SK-N-SH (cell line): ENCODE data around the gene OR10G7.

Source experiments
- EP300 ChIP-seq, 2 experiments: IDR thresholded peaks; 2 replicates each; pipeline versions ENCODE4 v1.4.0 to v1.6.1; 2012; ENCODE audit warnings: borderline replicate concordance in 1 of 2, low read depth in 1 of 2, low read length in 1 of 2
- EZH2phosphoT487 ChIP-seq: fragments of 200-600 bp; sonication (generic); IDR thresholded peaks from 2 replicates; pipeline ENCODE4 v1.6.1; 2017; ENCODE audit warnings: low read depth, mixed run types, mild to moderate bottlenecking, antibody characterized with exemption, moderate library complexity, borderline replicate concordance
- GATA2 ChIP-seq: sonication (generic); formaldehyde crosslinking; IDR thresholded peaks from 2 replicates; pipeline ENCODE4 v1.5.0; 2020; ENCODE audit warnings: mild to moderate bottlenecking, missing genetic modification reagents
- JUND ChIP-seq: IDR thresholded peaks from 2 replicates; pipeline ENCODE4 v1.4.0; 2012
- NFIC ChIP-seq: IDR thresholded peaks from 2 replicates; pipeline ENCODE4 v1.4.0; 2012; ENCODE audit warnings: borderline replicate concordance
- RAD21 ChIP-seq: IDR thresholded peaks from 2 replicates; pipeline ENCODE4 v1.6.1; 2012; ENCODE audit warnings: mild to moderate bottlenecking, low read length
- SIN3A ChIP-seq: IDR thresholded peaks from 2 replicates; pipeline ENCODE4 v1.6.1; 2012; ENCODE audit warnings: low read depth, mild to moderate bottlenecking, low read length, moderate library complexity, borderline replicate concordance
- SMC3 ChIP-seq: IDR thresholded peaks from 2 replicates; pipeline ENCODE4 v1.6.1; 2012; ENCODE audit warnings: low read depth, low read length, improper control_type of control experiment
- YY1 ChIP-seq: IDR thresholded peaks from 2 replicates; pipeline ENCODE4 v1.4.0; 2012; ENCODE audit warnings: low read depth, mild to moderate bottlenecking
- TF ChIP-seq, protein P1 (sequence below): IDR thresholded peaks from 2 replicates; pipeline ENCODE4 v1.6.1; 2012; ENCODE audit warnings: mild to moderate bottlenecking, low read depth, low read length, moderate library complexity
- TF ChIP-seq, protein P2 (sequence below): fragments of 200-600 bp; sonication (generic); IDR thresholded peaks from 2 replicates; pipeline ENCODE4 v1.6.1; 2017; ENCODE audit warnings: antibody characterized with exemption, mild to moderate bottlenecking, moderate library complexity
- TF ChIP-seq, protein P3 (sequence below): fragments of 150-350 bp; IDR thresholded peaks from 2 replicates; pipeline ENCODE4 v1.6.1; 2017; ENCODE audit warnings: antibody characterized with exemption, low read length, low read depth, borderline replicate concordance
- TF ChIP-seq, protein P4 (sequence below): IDR thresholded peaks from 2 replicates; pipeline ENCODE4 v1.4.0; 2012; ENCODE audit warnings: low read depth, borderline replicate concordance

DNA sequence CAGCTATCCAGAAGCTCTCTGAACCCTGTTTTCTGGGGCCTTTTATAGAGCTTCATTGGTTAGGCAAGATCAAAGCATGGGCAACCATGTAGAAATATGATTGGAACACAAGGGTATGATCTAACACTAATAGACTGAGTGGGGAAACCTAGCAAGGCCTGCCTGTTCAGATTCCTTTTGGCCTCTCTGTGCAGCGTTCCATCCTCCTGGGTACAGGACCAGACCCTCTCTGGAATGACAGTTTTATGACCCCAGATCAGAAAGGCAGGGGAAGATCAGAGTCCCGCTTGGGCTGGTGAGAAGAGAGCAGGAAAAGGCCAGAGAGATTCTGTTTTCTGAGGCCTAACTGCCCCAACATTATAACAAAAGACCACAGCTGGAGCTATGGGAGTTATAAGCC, 37.5 kb upstream of the OR10G7 start:
- no peak for TF ChIP-seq RAD21
- no peak for TF ChIP-seq SIN3A
- TF ChIP-seq NFIC = no peak
- TF ChIP-seq, protein P1, sequence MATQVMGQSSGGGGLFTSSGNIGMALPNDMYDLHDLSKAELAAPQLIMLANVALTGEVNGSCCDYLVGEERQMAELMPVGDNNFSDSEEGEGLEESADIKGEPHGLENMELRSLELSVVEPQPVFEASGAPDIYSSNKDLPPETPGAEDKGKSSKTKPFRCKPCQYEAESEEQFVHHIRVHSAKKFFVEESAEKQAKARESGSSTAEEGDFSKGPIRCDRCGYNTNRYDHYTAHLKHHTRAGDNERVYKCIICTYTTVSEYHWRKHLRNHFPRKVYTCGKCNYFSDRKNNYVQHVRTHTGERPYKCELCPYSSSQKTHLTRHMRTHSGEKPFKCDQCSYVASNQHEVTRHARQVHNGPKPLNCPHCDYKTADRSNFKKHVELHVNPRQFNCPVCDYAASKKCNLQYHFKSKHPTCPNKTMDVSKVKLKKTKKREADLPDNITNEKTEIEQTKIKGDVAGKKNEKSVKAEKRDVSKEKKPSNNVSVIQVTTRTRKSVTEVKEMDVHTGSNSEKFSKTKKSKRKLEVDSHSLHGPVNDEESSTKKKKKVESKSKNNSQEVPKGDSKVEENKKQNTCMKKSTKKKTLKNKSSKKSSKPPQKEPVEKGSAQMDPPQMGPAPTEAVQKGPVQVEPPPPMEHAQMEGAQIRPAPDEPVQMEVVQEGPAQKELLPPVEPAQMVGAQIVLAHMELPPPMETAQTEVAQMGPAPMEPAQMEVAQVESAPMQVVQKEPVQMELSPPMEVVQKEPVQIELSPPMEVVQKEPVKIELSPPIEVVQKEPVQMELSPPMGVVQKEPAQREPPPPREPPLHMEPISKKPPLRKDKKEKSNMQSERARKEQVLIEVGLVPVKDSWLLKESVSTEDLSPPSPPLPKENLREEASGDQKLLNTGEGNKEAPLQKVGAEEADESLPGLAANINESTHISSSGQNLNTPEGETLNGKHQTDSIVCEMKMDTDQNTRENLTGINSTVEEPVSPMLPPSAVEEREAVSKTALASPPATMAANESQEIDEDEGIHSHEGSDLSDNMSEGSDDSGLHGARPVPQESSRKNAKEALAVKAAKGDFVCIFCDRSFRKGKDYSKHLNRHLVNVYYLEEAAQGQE = no peak
- TF ChIP-seq EZH2phosphoT487 = no peak
- TF ChIP-seq SMC3 = no peak
- TF ChIP-seq, protein P2, sequence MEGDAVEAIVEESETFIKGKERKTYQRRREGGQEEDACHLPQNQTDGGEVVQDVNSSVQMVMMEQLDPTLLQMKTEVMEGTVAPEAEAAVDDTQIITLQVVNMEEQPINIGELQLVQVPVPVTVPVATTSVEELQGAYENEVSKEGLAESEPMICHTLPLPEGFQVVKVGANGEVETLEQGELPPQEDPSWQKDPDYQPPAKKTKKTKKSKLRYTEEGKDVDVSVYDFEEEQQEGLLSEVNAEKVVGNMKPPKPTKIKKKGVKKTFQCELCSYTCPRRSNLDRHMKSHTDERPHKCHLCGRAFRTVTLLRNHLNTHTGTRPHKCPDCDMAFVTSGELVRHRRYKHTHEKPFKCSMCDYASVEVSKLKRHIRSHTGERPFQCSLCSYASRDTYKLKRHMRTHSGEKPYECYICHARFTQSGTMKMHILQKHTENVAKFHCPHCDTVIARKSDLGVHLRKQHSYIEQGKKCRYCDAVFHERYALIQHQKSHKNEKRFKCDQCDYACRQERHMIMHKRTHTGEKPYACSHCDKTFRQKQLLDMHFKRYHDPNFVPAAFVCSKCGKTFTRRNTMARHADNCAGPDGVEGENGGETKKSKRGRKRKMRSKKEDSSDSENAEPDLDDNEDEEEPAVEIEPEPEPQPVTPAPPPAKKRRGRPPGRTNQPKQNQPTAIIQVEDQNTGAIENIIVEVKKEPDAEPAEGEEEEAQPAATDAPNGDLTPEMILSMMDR = no peak
- TF ChIP-seq EP300 (IDR thresholded peaks at IDR 0.05; ENCODE audit: borderline replicate concordance in 1 of 2, low read depth in 1 of 2, low read length in 1 of 2) = no peak
- no peak for TF ChIP-seq YY1
- TF ChIP-seq, protein P3, sequence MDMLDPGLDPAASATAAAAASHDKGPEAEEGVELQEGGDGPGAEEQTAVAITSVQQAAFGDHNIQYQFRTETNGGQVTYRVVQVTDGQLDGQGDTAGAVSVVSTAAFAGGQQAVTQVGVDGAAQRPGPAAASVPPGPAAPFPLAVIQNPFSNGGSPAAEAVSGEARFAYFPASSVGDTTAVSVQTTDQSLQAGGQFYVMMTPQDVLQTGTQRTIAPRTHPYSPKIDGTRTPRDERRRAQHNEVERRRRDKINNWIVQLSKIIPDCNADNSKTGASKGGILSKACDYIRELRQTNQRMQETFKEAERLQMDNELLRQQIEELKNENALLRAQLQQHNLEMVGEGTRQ = no peak
- TF ChIP-seq, protein P4, sequence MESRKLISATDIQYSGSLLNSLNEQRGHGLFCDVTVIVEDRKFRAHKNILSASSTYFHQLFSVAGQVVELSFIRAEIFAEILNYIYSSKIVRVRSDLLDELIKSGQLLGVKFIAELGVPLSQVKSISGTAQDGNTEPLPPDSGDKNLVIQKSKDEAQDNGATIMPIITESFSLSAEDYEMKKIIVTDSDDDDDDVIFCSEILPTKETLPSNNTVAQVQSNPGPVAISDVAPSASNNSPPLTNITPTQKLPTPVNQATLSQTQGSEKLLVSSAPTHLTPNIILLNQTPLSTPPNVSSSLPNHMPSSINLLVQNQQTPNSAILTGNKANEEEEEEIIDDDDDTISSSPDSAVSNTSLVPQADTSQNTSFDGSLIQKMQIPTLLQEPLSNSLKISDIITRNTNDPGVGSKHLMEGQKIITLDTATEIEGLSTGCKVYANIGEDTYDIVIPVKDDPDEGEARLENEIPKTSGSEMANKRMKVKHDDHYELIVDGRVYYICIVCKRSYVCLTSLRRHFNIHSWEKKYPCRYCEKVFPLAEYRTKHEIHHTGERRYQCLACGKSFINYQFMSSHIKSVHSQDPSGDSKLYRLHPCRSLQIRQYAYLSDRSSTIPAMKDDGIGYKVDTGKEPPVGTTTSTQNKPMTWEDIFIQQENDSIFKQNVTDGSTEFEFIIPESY = no peak
- TF ChIP-seq JUND = no peak
- TF ChIP-seq GATA2 (CRISPR knock-in tag) = no peak
